PFSK-1 (cell line): ENCODE results near the gene MIDN.

Experiments used
- FOXP2 ChIP-seq: optimal IDR thresholded peaks from 2 replicates; pipeline ENCODE3; 2011; ENCODE audit warnings: borderline replicate concordance, control low read depth, inconsistent platforms; ENCODE audit not compliant: insufficient read depth; ENCODE audit errors: extremely low read length, extremely low read depth
- POLR2AphosphoS5 ChIP-seq: IDR thresholded peaks from 2 replicates; pipeline ENCODE4 v1.6.1; 2012; ENCODE audit warnings: low read depth, mild to moderate bottlenecking, control low read depth, low read length, moderate library complexity
- SIN3A ChIP-seq: IDR thresholded peaks from 2 replicates; pipeline ENCODE4 v1.6.1; 2012; ENCODE audit warnings: mild to moderate bottlenecking, low read length, moderate library complexity, borderline replicate concordance; ENCODE audit not compliant: insufficient read depth
- TAF1 ChIP-seq: IDR thresholded peaks from 2 replicates; pipeline ENCODE4 v1.6.1; 2012; ENCODE audit warnings: low read length, control low read depth, borderline replicate concordance; ENCODE audit not compliant: insufficient read depth
- TF ChIP-seq, protein P1 (sequence below), 2 experiments: IDR thresholded peaks; 2 replicates each; pipeline versions ENCODE4 v1.6.1 to v1.8.0; 2011 to 2012; ENCODE audit warnings: low read depth in 2 of 2, low read length in 2 of 2, control low read depth in 1 of 2, inconsistent platforms in 1 of 2, mild to moderate bottlenecking in 1 of 2, moderate library complexity in 1 of 2; ENCODE audit not compliant: insufficient read depth in 1 of 2

MIDN gene

DNA sequence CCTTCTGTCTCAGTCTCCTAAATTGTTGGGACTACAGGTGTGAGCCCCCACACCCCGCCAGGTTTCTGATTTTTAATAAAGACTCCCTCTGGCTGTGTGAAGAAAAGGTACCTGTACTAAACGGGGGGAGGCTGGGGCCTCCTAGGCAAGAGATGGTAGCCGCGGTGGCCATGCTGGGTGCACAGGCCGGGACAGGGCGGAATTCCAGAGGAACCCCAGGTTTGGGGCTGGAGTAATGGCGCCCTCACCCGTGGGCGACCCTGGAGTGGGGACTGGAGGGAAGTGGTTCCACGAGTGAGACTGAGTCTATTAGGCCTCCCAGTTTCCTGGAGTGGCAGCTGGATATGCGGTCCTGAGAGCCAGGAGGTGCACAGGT is 9.0 kb upstream of the MIDN start:
- no peak for TF ChIP-seq FOXP2
- TF ChIP-seq SIN3A, result no peak
- TF ChIP-seq, protein P1, sequence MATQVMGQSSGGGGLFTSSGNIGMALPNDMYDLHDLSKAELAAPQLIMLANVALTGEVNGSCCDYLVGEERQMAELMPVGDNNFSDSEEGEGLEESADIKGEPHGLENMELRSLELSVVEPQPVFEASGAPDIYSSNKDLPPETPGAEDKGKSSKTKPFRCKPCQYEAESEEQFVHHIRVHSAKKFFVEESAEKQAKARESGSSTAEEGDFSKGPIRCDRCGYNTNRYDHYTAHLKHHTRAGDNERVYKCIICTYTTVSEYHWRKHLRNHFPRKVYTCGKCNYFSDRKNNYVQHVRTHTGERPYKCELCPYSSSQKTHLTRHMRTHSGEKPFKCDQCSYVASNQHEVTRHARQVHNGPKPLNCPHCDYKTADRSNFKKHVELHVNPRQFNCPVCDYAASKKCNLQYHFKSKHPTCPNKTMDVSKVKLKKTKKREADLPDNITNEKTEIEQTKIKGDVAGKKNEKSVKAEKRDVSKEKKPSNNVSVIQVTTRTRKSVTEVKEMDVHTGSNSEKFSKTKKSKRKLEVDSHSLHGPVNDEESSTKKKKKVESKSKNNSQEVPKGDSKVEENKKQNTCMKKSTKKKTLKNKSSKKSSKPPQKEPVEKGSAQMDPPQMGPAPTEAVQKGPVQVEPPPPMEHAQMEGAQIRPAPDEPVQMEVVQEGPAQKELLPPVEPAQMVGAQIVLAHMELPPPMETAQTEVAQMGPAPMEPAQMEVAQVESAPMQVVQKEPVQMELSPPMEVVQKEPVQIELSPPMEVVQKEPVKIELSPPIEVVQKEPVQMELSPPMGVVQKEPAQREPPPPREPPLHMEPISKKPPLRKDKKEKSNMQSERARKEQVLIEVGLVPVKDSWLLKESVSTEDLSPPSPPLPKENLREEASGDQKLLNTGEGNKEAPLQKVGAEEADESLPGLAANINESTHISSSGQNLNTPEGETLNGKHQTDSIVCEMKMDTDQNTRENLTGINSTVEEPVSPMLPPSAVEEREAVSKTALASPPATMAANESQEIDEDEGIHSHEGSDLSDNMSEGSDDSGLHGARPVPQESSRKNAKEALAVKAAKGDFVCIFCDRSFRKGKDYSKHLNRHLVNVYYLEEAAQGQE (IDR thresholded peaks at IDR 0.05; ENCODE audit: insufficient read depth in 1 of 2, low read depth in 2 of 2, low read length in 2 of 2), result no peak
- no peak for TF ChIP-seq POLR2AphosphoS5
- no peak for TF ChIP-seq TAF1

- TF ChIP-seq FOXP2, result no peak
- TF ChIP-seq POLR2AphosphoS5, result no peak
- no peak for TF ChIP-seq SIN3A
- TF ChIP-seq TAF1, result no peak
- TF ChIP-seq, protein P1 (IDR thresholded peaks at IDR 0.05; ENCODE audit: insufficient read depth in 1 of 2, low read depth in 2 of 2, low read length in 2 of 2), result no peak
Observed at GRCh38 chr19:1239796-1240737, 8.3 kb upstream of the MIDN start.

DNA sequence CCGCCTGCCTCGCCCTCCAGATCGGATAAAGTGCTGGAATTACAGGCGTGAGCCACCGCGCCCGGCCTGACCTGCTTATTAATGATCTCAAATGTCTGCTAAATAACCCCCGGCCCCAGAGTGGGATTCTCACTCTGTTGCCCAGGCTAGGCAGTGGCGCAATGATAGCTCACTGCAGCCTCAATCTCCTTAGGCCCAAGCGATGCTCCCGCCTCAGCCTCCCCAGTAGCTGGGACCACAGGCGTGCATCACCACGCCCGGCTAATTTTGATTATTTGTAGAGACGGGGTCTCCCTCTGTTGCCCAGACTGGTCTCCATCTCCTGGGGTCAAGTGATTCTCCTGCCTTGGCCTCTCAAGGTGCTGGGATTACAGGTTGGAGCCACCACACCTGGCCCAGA is 7.5 kb upstream of the MIDN start:
- TF ChIP-seq POLR2AphosphoS5 (no peak), TAF1 (no peak), FOXP2 (no peak), SIN3A (no peak)
- TF ChIP-seq, protein P1 (IDR thresholded peaks at IDR 0.05; ENCODE audit: insufficient read depth in 1 of 2, low read depth in 2 of 2, low read length in 2 of 2), result no peak

DNA sequence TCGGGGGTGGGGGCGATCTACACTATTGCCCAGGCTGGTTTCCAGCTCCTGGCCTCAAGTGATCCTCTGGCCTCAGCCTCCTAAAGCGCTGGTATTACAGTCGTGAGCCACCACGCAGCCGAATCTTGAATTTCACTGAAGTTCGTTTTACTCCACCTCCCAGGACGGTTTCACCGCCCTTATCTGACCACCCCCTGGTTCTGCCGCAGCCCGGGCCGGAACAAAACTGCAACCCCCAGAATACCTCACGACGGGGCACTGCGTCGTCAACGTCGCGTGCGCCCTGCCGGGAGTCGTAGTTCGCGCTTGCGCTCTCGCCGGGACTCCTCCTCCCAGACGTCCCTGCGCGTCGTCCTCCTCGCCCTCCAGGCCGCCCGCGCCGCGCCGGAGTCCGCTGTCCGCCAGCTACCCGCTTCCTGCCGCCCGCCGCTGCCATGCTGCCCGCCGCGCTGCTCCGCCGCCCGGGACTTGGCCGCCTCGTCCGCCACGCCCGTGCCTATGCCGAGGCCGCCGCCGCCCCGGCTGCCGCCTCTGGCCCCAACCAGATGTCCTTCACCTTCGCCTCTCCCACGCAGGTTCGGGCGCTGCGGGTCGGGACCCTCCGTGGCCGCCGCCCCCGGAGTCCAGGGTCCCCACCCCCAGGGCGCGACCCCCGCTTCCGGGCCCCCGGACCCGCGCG is 6.8 kb upstream of the MIDN start, which contains the start of gene ATP5F1D:
TSS of gene ATP5F1D (plus strand) at position 335 of the 679 bp plus-strand sequence. CDS start at position 435, 100 bp downstream.
- TF ChIP-seq POLR2AphosphoS5 (no peak; the same call in 1 of the 2 replicates), SIN3A (no peak), TAF1 (peak; percentile 60; the same call in 1 of the 2 replicates), FOXP2 (no peak)
- TF ChIP-seq, protein P1 (IDR thresholded peaks at IDR 0.05; ENCODE audit: insufficient read depth in 1 of 2, low read depth in 2 of 2, low read length in 2 of 2), result peak in 1 of 2 experiments; percentile 44; a peak in 1 of 4 replicates
